Measurements from ENCODE around the gene EXOG. TPM values are rescaled to one million over a fixed set of nuclear protein-coding genes. Genes with fewer than 3 reads are reported as not detected.

Gene EXOG
- total and polyA plus RNA-seq, 2 of the 13 experiments (the other 11 are each of a cell fraction or from before 2014, with no cell fraction given) = 5.5 to 9.5 TPM

DNA sequence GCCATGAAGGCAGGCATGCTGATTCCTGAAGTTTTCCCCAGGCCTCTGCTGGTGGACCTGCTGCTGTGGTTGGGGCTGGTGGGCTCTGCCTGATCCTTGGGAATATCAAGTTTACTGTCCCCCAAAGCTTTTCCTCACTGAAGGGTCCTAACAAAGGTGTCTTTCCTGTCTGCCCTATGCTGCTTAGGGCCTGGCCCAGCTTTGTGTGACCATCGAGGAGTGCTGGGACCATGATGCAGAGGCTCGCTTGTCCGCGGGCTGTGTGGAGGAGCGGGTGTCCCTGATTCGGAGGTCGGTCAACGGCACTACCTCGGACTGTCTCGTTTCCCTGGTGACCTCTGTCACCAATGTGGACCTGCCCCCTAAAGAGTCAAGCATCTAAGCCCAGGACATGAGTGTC lies 13.2 kb upstream of the EXOG start:
- Histone ChIP-seq H3K27ac (ENCODE audit: extremely low read length, insufficient read depth, low read length) (no peak overlapping the region), H3K36me3 (replicated peaks in 1 of 2; ENCODE audit: control insufficient read depth in 1 of 2, insufficient read depth in 2 of 2, low read length in 2 of 2) (peaks cover 35 to 63% of the 10 kb centered on the region in 2 experiments), H3K4me2 (ENCODE audit: low read depth, low read length) (no peak overlapping the region), H3K9ac (ENCODE audit: insufficient read depth, low read depth, low read length) (no peak overlapping the region), H2AFZ (ENCODE audit: low read length) (no peak overlapping the region), H4K20me1 (ENCODE audit: insufficient read depth, low read length) (peaks cover 14% of the 10 kb centered on the region; the same call in 1 of the 2 replicates), H3K27me3 (ENCODE audit: control insufficient read depth in 1 of 2, insufficient read depth in 2 of 2, low read length in 2 of 2) (no peaks in the 10 kb centered on the region), H3K79me2 (ENCODE audit: insufficient read depth, low read length) (no peaks in the 10 kb centered on the region), H3K4me3 (replicated peaks in 1 of 3; ENCODE audit: insufficient read depth in 1 of 3, low read depth in 2 of 3, low read length in 3 of 3) (no peak overlapping the region), H3K4me1 (ENCODE audit: insufficient read depth, low read length) (no peaks in the 10 kb centered on the region), H3K9me3 (ENCODE audit: low read length) (no peaks in the 10 kb centered on the region)
- intact Hi-C loops (cut with micrococcal nuclease; ENCODE audit: unreplicated experiment) = no loop called here
- TF ChIP-seq KMT2B (CRISPR knock-in tag; IDR thresholded peaks at IDR 0.05) (no peak), GATA4 (IDR thresholded peaks at IDR 0.05; ENCODE audit: borderline replicate concordance, low read depth) (no peak), RBM22 (optimal IDR thresholded peaks at IDR 0.05; ENCODE audit: low read length) (peak; percentile 46), ZMYM2 (CRISPR knock-in tag; IDR thresholded peaks at IDR 0.05) (no peak), RXRB (CRISPR knock-in tag; IDR thresholded peaks at IDR 0.05; ENCODE audit: borderline replicate concordance) (no peak), ZNF230 (CRISPR knock-in tag; IDR thresholded peaks at IDR 0.05) (no peak), PHF5A (CRISPR knock-in tag; IDR thresholded peaks at IDR 0.05; ENCODE audit: low read depth, unreplicated experiment) (no peak), PCBP1 (IDR thresholded peaks at IDR 0.05; ENCODE audit: borderline replicate concordance, low read depth, low read length) (no peak)
- TF ChIP-seq, protein P1, sequence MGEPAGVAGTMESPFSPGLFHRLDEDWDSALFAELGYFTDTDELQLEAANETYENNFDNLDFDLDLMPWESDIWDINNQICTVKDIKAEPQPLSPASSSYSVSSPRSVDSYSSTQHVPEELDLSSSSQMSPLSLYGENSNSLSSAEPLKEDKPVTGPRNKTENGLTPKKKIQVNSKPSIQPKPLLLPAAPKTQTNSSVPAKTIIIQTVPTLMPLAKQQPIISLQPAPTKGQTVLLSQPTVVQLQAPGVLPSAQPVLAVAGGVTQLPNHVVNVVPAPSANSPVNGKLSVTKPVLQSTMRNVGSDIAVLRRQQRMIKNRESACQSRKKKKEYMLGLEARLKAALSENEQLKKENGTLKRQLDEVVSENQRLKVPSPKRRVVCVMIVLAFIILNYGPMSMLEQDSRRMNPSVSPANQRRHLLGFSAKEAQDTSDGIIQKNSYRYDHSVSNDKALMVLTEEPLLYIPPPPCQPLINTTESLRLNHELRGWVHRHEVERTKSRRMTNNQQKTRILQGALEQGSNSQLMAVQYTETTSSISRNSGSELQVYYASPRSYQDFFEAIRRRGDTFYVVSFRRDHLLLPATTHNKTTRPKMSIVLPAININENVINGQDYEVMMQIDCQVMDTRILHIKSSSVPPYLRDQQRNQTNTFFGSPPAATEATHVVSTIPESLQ (CRISPR knock-in tag; conservative IDR thresholded peaks at IDR 0.05) = no peak
- ChIA-PET POLR2A (no interaction called here), CTCF (ENCODE audit: low intra/inter-chr PET ratio, low total read pairs) (no interaction called here)
- no peak for DNase-seq (ENCODE audit: low spot score)
- in situ Hi-C loops (cut with HindIII; ENCODE audit: extremely low pct_ligation_motif_present, low pct_unique_long_range_greater_than_20kb) = loop anchor here (5.0 kb wide), 1 partner anchor 136 kb away; the partner anchor contains the start of gene XYLB
- WGBS (ENCODE audit: low lambda C conversion rate) = 93% methylated on average over 10 of the region's 10 CpGs
- BruUV-seq (replicated peaks) = no TSS peak
- no peak for ATAC-seq
- no peak for FAIRE-seq
